GM18870 (cell line): ENCODE data around the gene MRPS31.

Experiments
- ATAC-seq: cut with Tn5 transposase; IDR thresholded peaks from one replicate; pipeline ENCODE4 v1.9.1; 2021; ENCODE audit warnings: moderate library complexity; ENCODE audit not compliant: unreplicated experiment

Gene MRPS31

GRCh38 chr13:40770934-40771618 lies at the start of gene MRPS31:
MRPS31 (minus strand) TSS chr13:40771190; CDS start chr13:40771136, 54 bp downstream.
- peak; percentile 83 for ATAC-seq

- ATAC-seq = no peak
Measured at GRCh38 chr13:40819797-40820315, 48.9 kb upstream of the MRPS31 start.

GRCh38 chr13:40818926-40819325 lies 47.9 kb upstream of the MRPS31 start:
- no peak for ATAC-seq

- ATAC-seq = no peak
Measured at GRCh38 chr13:40814803-40815202, 43.8 kb upstream of the MRPS31 start.

- no peak for ATAC-seq
Measured at GRCh38 chr13:40813667-40814454, 42.9 kb upstream of the MRPS31 start.

GRCh38 chr13:40812724-40813445 lies 41.9 kb upstream of the MRPS31 start:
- no peak for ATAC-seq

GRCh38 chr13:40812102-40812501 lies 41.1 kb upstream of the MRPS31 start:
- ATAC-seq = no peak

GRCh38 chr13:40809471-40809870 lies 38.5 kb upstream of the MRPS31 start:
- no peak for ATAC-seq

- ATAC-seq = no peak
Measured at GRCh38 chr13:40806241-40806640, 35.3 kb upstream of the MRPS31 start.

- ATAC-seq = no peak
Measured at GRCh38 chr13:40803316-40803715, 32.3 kb upstream of the MRPS31 start.

GRCh38 chr13:40801255-40802217 lies 30.5 kb upstream of the MRPS31 start:
- ATAC-seq = no peak

GRCh38 chr13:40800559-40800958 lies 29.6 kb upstream of the MRPS31 start:
- ATAC-seq = no peak

GRCh38 chr13:40799508-40799907 lies 28.5 kb upstream of the MRPS31 start:
- ATAC-seq = no peak

GRCh38 chr13:40798380-40798779 lies 27.4 kb upstream of the MRPS31 start:
- no peak for ATAC-seq

GRCh38 chr13:40796649-40797048 lies 25.7 kb upstream of the MRPS31 start:
- ATAC-seq = no peak

GRCh38 chr13:40794414-40795368 lies 23.7 kb upstream of the MRPS31 start:
- ATAC-seq = no peak

- ATAC-seq = no peak
Measured at GRCh38 chr13:40793339-40793738, 22.3 kb upstream of the MRPS31 start.

- peak; percentile 41 for ATAC-seq
Measured at GRCh38 chr13:40792284-40793051, 21.5 kb upstream of the MRPS31 start.
